Heart left ventricle (tissue), 13 donors: ENCODE measurements around the gene CNTD1.

Experiments used
- CTCF ChIP-seq, 12 donors: fragments of 200-600 bp; sonication (generic) in 4 of 12; IDR thresholded peaks; one replicate each; pipeline versions ENCODE4 v1.5.0 to v1.8.0; 2018 to 2022; ENCODE audit warnings: antibody characterized with exemption in 12 of 12, mild to moderate bottlenecking in 5 of 12
- POLR2A ChIP-seq, 2 donors: fragments of 450-650 bp; IDR thresholded peaks; one replicate each; pipeline ENCODE4 v1.6.1; 2017; ENCODE audit warnings: antibody characterized with exemption in 2 of 2, mild to moderate bottlenecking in 2 of 2, moderate library complexity in 2 of 2
- donor health status: ischemic (EF 13 %, LVEDD 7.1; RV severe dilation, severe dysfunction).
- donor health status: DM: no; HTN: yes; CAD: no.
- donor health status: DM: no; HTN: no; CAD: no.
- donor health status: ischemic (EF 25% LVEDD 6.9; RV normal size, moderate dysfunction).
- donor health status: ischemic (EF 25% LVEDD 5.7; RV mildly dilated, moderate dysfunction).
- donor health status: ischemic (EF 35%, LVEDD 5.7; RV mildly dilated, moderate dysfunction).
- donor health status: nonischemic (EF 11% LVEDD 7.7; RV severe dilation, severe dysfunction).
- donor health status: DM: yes; HTN: yes; CAD: no.
- donor health status: PGD.
- donor health status: ischemic (EF 29% LVEDD 5.4; RV normal size, mild dysfunction).
- donor health status: nonischemic (EF 23%, LVEDD 6.1; RV moderate dilation, normal function).

GRCh38 chr17:42784409-42784808 lies 14.3 kb upstream of the CNTD1 start:
- TF ChIP-seq CTCF (IDR thresholded peaks at IDR 0.05) (no peak), POLR2A (IDR thresholded peaks at IDR 0.05) (no peak)
